Measurements from ENCODE around the gene TEX48.

Gene TEX48

DNA sequence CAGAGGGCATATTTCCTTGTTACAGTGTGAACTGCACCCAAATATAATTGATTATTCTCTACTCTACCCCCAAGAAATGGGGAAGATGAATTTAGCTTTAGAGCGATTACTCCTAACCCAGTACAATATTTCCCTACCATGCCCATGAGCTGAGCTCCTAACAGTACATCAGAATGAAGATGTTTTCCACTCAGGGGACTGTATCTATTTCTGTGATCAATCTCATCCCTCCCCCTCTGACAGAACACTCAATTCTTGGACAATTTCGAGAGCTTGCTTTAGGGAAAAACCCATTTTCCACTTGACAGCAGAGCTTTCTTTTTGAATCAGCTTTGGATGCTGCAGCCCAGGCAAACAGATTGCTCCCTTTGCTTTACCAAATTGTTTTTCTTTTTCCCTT is 24.7 kb upstream of the TEX48 start:
- DNase-seq (ENCODE audit: extremely low read depth, low read depth) = no peak
- TF ChIP-seq, protein P1, sequence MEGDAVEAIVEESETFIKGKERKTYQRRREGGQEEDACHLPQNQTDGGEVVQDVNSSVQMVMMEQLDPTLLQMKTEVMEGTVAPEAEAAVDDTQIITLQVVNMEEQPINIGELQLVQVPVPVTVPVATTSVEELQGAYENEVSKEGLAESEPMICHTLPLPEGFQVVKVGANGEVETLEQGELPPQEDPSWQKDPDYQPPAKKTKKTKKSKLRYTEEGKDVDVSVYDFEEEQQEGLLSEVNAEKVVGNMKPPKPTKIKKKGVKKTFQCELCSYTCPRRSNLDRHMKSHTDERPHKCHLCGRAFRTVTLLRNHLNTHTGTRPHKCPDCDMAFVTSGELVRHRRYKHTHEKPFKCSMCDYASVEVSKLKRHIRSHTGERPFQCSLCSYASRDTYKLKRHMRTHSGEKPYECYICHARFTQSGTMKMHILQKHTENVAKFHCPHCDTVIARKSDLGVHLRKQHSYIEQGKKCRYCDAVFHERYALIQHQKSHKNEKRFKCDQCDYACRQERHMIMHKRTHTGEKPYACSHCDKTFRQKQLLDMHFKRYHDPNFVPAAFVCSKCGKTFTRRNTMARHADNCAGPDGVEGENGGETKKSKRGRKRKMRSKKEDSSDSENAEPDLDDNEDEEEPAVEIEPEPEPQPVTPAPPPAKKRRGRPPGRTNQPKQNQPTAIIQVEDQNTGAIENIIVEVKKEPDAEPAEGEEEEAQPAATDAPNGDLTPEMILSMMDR (IDR thresholded peaks at IDR 0.05; ENCODE audit: low read depth, low read length) = no peak

DNA sequence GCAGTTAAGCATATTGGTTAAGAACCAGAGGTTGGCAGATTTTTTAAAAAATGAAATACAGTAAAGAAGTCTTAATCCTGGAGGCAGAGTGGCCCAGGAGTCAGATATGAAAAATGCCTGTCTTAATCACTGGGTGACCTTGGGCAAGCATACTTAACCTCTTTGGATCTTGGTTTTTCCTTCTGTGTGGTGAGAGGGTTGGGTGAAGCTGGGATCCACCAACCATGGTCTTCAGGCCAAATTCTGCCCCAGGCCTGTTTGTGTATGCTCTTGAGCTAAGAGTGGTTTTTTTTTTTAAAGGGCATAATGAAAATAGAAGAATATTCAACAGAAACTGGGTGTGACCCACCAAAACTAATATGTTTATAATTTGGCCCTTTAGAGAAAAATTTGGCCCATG is 20.0 kb upstream of the TEX48 start:
- TF ChIP-seq, protein P1 (IDR thresholded peaks at IDR 0.05; ENCODE audit: low read depth, low read length) = no peak
- no peak for DNase-seq (ENCODE audit: extremely low read depth, low read depth)

DNA sequence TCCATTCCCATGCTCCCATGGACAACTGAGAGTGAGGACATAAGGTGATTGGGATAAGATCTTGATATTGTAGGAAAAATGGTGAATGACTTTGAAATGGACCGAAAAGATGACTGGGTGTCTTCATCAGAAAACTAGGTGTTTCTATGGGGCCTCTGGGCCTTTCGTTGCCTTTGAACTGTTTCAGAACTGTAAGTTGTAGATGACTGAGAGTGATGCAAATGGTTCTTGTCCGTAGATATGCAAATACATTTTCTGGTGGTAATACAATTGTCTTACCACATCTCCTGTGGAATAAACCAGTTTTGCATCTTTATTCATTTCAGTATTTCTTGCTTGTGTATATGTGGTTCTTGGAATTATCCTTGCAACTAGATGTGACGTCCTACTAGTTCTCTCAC is 16.0 kb upstream of the TEX48 start:
- no peak for DNase-seq (ENCODE audit: extremely low read depth, low read depth)

DNA sequence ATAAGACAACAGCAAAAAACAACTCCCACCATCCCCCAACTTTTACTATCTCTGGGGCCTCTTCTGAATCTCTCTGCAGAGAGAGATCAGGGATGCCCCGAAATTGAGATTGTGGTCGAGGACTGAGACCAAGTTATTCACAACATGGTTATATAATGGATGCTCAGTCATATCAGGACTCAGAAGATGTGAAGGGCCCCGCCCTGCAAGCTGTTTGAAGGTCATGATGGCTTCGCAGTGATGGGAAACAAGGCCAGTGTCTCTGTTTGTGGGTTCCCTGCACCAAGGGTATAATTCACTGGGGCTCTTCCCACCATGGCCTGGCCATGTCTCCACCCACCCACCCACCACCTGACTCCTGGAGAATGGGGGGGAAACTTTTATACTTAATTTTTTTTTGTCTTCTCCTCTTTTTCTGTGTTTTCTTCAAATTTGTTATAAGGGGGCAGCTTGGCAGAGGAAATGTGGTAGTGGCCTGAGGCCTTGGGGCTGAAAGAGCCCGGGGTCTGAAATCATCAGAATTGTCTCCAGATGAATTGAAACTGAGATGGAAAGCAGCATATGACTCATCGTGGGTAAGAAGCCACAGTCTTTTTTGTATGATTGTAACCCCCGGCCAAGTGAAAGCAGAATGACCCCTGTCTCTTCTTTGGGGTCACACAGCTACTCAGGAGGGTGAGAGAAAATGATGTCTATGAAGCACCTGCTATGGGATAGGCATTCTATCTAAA is 15.0 kb upstream of the TEX48 start:
- TF ChIP-seq, protein P1 (IDR thresholded peaks at IDR 0.05; ENCODE audit: low read depth, low read length) = no peak

More for the DNA sequence above, 16.0 kb upstream of the TEX48 start:
- TF ChIP-seq, protein P1 (IDR thresholded peaks at IDR 0.05; ENCODE audit: low read depth, low read length) = no peak

DNA sequence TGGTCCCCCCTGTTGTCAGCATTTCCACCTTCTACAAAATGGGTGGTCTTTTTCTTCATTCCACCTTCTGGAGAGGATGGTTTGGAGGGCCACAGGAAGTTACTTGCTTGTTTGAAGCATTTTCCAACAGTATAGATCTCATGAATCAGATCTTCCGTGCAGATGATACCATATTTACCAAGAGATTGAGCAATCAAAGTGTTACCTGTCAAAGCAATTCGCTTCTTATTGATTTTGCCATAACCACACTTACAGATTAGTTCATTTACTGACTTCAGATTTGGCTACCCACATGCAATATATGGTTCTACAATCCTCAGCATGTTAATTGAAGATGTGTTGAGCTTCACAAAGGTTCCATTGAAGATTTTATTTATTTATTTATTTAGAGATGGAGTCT is 14.0 kb upstream of the TEX48 start:
- no peak for DNase-seq (ENCODE audit: extremely low read depth, low read depth)
- TF ChIP-seq, protein P1 (IDR thresholded peaks at IDR 0.05; ENCODE audit: low read depth, low read length) = no peak

More for the DNA sequence above, 15.0 kb upstream of the TEX48 start:
- no peak for DNase-seq (ENCODE audit: extremely low read depth, low read depth)

DNA sequence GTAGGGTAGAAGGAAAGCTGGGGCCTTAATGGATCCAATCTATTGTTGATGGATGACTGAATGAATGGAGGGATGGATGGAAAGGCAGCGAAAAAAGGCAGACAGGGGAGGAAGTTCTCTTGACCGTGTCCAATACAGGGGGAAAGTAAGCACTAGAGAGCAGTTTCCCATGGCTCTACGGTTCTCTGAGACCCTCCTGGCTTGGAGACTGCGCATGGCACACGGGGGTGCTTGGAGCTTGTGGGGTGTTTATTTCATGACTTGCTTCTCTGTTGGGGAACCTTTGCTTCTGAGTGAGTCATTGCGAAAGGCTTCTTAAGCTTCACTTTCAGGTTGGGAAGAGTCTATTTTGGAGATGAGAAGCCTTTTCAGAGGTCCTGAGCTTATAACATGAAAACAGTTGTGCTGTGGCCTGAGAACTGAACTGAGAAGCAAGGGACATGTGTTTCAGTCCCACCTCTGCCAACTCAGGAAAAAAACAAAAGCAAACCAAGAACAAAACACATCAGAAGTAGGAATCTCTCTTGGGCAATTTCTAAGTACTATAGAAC is 12.8 kb upstream of the TEX48 start:
- TF ChIP-seq, protein P1 (IDR thresholded peaks at IDR 0.05; ENCODE audit: low read depth, low read length) = no peak
- DNase-seq (ENCODE audit: extremely low read depth, low read depth) = no peak

DNA sequence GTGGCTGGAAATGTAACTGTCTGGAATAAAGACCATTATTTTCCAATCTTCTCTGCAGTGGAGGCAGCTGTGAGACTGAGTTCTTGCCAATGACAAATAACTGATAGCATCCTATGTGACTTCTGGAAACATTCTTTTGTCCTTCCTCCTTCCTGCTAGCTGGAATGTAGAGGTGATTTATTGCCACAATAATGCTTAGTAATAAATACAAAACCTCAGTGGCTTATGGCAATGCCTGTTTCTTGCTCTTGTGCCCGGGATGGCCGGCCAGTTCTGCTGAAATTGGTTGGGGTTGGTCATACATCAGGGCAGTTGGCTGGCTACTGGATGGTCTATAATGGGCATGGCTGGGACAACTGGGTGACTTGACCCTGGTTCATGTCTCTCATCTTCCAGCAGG is 12.2 kb upstream of the TEX48 start:
- no peak for DNase-seq (ENCODE audit: extremely low read depth, low read depth)
- TF ChIP-seq, protein P1 (IDR thresholded peaks at IDR 0.05; ENCODE audit: low read depth, low read length) = no peak

Data from AG09319 (cell line).